ENCODE measurements around the gene FXN.

GRCh38 chr9:69085569-69086283, 50.2 kb downstream of the FXN start:
- TF ChIP-seq EZH2 (optimal IDR thresholded peaks at IDR 0.05; ENCODE audit: low read depth, low read length) (no peak), CTCF (IDR thresholded peaks at IDR 0.05; ENCODE audit: low read length) (no peak), EZH2phosphoT487 (IDR thresholded peaks at IDR 0.05; ENCODE audit: low read length) (no peak)

Data from MM.1S (cell line).